ENCODE measurements around the gene ZNF620.

The ZNF620 gene

GRCh38 chr3:40504636-40505430 is 1.0 kb upstream of the ZNF620 start:
- H4K20me1 ChIP-seq (ENCODE audit: low read depth, low read length) = no peaks in the 10 kb centered on the region
- TF ChIP-seq EZH2phosphoT487 (conservative IDR thresholded peaks at IDR 0.05; ENCODE audit: low read length) (no peak), CTCF (IDR thresholded peaks at IDR 0.05; ENCODE audit: insufficient read depth, low read length, poor library complexity, severe bottlenecking) (no peak)
- no peaks in the 10 kb centered on the region for H3K27me3 ChIP-seq (ENCODE audit: low read length)
- H3K4me3 ChIP-seq (ENCODE audit: insufficient read depth, low read length, poor library complexity, severe bottlenecking) = no peak overlapping the region
- no peak overlapping the region for H3K27ac ChIP-seq (ENCODE audit: low read depth, low read length)
- H3K9me3 ChIP-seq (ENCODE audit: insufficient read depth, low read length) = no peaks in the 10 kb centered on the region
- no peaks in the 10 kb centered on the region for H3K36me3 ChIP-seq (ENCODE audit: low read length)
- H2AFZ ChIP-seq (ENCODE audit: low read depth, low read length, severe bottlenecking) = no peak overlapping the region
- H3K4me2 ChIP-seq (ENCODE audit: low read depth, low read length, poor library complexity, severe bottlenecking) = no peak overlapping the region
- H3F3A ChIP-seq (ENCODE audit: insufficient read depth) = no peaks in the 10 kb centered on the region
- no peak overlapping the region for H3K9ac ChIP-seq (ENCODE audit: low read length)
- H3K9me2 ChIP-seq (replicated peaks; ENCODE audit: insufficient read depth, low read length) = no peaks in the 10 kb centered on the region
- no peaks in the 10 kb centered on the region for H3K79me2 ChIP-seq (ENCODE audit: insufficient read depth, low read length)

GRCh38 chr3:40511031-40511718 is 5.3 kb downstream of the ZNF620 start:
- H3K4me3 ChIP-seq (ENCODE audit: insufficient read depth, low read length, poor library complexity, severe bottlenecking) = no peak overlapping the region
- H3K27me3 ChIP-seq (ENCODE audit: low read length) = no peaks in the 10 kb centered on the region
- H3K9ac ChIP-seq (ENCODE audit: low read length) = no peak overlapping the region
- H3K9me3 ChIP-seq (ENCODE audit: insufficient read depth, low read length) = no peaks in the 10 kb centered on the region
- H3K27ac ChIP-seq (ENCODE audit: low read depth, low read length) = no peak overlapping the region
- no peaks in the 10 kb centered on the region for H3F3A ChIP-seq (ENCODE audit: insufficient read depth)
- no peaks in the 10 kb centered on the region for H3K9me2 ChIP-seq (replicated peaks; ENCODE audit: insufficient read depth, low read length)
- H2AFZ ChIP-seq (ENCODE audit: low read depth, low read length, severe bottlenecking) = no peak overlapping the region
- no peak overlapping the region for H3K4me2 ChIP-seq (ENCODE audit: low read depth, low read length, poor library complexity, severe bottlenecking)
- no peaks in the 10 kb centered on the region for H4K20me1 ChIP-seq (ENCODE audit: low read depth, low read length)
- no peaks in the 10 kb centered on the region for H3K36me3 ChIP-seq (ENCODE audit: low read length)
- H3K79me2 ChIP-seq (ENCODE audit: insufficient read depth, low read length) = no peaks in the 10 kb centered on the region
- TF ChIP-seq CTCF (IDR thresholded peaks at IDR 0.05; ENCODE audit: insufficient read depth, low read length, poor library complexity, severe bottlenecking) = no peak
- no peak for TF ChIP-seq EZH2phosphoT487 (conservative IDR thresholded peaks at IDR 0.05; ENCODE audit: low read length)

GRCh38 chr3:40516201-40516600 is 10.4 kb downstream of the ZNF620 start:
- Histone ChIP-seq H3K4me3 (ENCODE audit: insufficient read depth, low read length, poor library complexity, severe bottlenecking) (no peak overlapping the region), H4K20me1 (ENCODE audit: low read depth, low read length) (no peaks in the 10 kb centered on the region), H3K9me3 (ENCODE audit: insufficient read depth, low read length) (no peaks in the 10 kb centered on the region), H2AFZ (ENCODE audit: low read depth, low read length, severe bottlenecking) (no peak overlapping the region), H3K4me2 (ENCODE audit: low read depth, low read length, poor library complexity, severe bottlenecking) (no peak overlapping the region), H3K27me3 (ENCODE audit: low read length) (no peaks in the 10 kb centered on the region), H3K79me2 (ENCODE audit: insufficient read depth, low read length) (no peaks in the 10 kb centered on the region), H3K27ac (ENCODE audit: low read depth, low read length) (no peak overlapping the region), H3K9ac (ENCODE audit: low read length) (no peak overlapping the region), H3K36me3 (ENCODE audit: low read length) (no peaks in the 10 kb centered on the region), H3K9me2 (replicated peaks; ENCODE audit: insufficient read depth, low read length) (no peaks in the 10 kb centered on the region), H3F3A (ENCODE audit: insufficient read depth) (no peaks in the 10 kb centered on the region)
- TF ChIP-seq EZH2phosphoT487 (conservative IDR thresholded peaks at IDR 0.05; ENCODE audit: low read length) = no peak
- no peak for TF ChIP-seq CTCF (IDR thresholded peaks at IDR 0.05; ENCODE audit: insufficient read depth, low read length, poor library complexity, severe bottlenecking)
